Germinal center (tissue), 1 donor: ENCODE data around the gene TMSB4X.
"Not testable (repeated sequence)": the region's sequence is repeated elsewhere in the genome, so short reads cannot be mapped to it uniquely, and the experiment has no call there.

Experiments used
- DNase-seq: peaks from one replicate; pipeline ENCODE4 v3.0.0; 2012; ENCODE audit warnings: mixed read lengths, low spot score

The TMSB4X gene

DNA sequence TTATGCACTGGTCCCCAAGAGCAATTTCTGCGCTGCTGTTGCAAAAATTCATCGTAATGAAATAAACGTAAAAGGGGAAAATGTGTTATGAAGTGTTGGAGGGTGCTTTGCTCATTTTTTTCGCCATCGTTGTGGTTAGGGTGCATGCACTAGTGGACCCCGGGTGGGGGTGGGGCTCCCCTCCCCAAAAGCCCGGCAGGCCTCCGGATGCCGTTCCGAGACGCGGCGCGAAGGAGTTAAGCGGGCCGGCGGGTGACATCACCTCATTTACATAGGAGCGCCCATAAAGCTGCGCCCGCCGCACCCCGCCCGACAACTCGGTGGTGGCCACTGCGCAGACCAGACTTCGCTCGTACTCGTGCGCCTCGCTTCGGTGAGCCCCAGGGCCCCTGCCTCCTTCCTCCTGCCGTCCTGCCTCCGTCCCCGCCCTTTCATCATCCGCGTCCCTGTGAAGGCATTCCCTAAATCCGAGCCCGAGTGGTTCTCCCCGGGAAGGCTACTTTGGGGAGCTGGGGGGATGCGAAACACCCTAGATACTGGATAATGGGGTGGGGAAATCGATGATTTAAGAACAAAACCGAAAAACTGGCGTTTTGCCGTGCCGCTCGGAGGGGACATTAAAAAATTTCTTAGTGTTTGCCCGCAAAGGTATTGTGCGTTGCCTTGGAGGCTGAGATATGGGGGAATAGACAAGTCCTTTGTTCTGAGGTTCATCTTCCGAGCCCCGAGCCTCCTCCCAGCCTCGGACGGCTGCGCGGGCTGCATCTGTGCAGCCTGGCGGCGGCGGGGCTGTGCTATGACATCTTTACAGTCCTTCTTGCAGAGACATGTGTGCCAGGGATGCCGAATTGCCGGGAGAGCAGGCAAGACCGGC, at the start of gene TMSB4X:
Gene TMSB4X, plus strand, starts transcription at position 315 of the 874 bp plus-strand sequence.
- peak; percentile 74 for DNase-seq

- DNase-seq: no peak
Observed at GRCh38 chrX:12929701-12930100, 45.2 kb upstream of the TMSB4X start.

GRCh38 chrX:12930150-12930549, 44.8 kb upstream of the TMSB4X start:
- no peak for DNase-seq

- DNase-seq: no peak
Observed at GRCh38 chrX:12932244-12932643, 42.7 kb upstream of the TMSB4X start.

DNA sequence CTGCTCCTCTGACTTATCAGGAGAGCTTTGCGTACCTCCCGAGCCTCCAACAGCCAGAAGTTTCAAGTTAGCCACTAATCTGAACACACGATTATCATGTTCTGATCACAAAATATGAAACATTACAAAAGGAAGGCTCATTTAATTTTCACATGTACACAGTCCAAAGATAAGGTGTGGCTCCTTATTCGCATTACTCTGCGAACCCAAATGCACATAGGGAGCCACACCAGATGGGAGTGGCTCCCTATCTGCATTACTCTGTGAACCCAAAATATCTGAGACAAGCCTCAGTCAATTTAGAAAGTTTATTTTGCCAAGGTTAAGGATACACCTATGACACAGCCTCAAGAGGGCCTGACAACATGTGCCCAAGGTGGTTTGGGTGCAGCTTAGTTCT, 40.1 kb upstream of the TMSB4X start:
- no peak for DNase-seq

DNA sequence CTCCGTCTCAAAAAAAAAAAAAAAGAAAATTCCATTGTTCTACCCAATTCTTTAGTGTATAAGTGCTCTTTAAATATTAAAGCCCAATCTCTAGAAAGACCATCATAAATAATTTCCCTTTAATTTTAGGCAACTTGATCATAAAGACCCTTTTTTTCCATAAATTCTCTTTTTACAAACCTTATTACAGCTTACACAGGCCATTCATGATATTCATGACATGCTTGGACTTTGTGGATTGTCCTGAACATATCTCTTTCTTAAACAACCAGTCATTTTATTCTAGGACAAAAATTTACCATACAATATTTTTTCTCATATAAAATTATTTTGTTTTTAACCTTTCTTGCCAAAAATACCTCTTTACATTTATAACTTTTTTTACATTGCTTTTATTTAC, 38.0 kb upstream of the TMSB4X start:
- DNase-seq: no peak

GRCh38 chrX:12940471-12940870, 34.4 kb upstream of the TMSB4X start:
- not testable (repeated sequence) for DNase-seq

DNA sequence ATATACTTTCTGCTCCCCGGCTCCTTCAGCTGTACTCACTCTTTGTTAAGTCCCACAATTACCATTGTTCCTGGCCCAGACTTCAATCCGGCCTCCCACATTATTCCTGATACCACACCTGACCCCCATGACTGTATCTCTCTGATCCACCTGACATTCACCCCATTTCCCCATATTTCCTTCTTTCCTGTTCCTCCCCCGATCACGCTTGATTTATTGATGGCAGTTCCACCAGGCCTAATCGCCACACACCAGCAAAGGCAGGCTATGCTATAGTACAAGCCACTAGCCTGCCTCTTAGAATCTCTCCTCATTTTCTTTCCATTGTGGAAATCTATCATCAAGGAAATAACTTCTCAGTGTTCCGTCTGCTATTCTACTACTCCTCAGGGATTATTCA, 31.3 kb upstream of the TMSB4X start:
- not testable (repeated sequence) for DNase-seq

DNA sequence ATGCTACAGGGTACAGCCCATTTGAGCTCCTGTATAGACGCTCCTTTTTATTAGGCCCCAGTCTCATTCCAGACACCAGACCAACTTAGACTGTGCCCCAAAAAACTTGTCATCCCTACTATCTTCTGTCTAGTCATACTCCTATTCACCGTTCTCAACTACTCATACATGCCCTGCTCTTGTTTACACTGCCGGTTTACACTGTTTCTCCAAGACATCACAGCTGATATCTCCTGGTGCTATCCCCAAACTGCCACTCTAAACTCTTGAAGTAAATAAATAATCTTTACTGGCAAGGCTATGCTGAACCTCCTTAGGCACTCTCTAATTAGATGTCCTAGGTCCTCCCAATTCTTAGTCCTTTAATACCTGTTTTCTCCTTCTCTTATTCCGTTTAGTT, 30.5 kb upstream of the TMSB4X start:
- DNase-seq: not testable (repeated sequence)

DNA sequence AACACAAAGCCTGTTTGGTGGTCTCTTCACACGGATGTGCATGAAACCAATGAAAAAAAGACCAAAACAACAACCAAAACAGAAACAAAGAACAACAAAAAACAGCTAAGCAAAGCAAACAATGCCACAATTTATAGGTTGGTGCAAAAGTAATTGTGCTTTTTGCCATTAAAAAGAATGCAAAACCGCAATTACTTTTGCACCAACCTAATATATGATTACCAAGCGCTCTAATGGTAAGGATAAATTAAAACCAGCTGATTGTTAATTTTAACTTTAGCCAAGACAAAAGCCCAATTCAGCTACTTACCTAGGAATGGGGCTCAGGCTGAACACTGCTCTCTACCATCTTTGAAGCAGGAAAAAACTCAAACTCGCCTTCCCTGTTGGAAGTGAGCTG, 29.4 kb upstream of the TMSB4X start:
- DNase-seq: no peak

- no peak for DNase-seq
Observed at GRCh38 chrX:12946406-12946805, 28.5 kb upstream of the TMSB4X start.

DNA sequence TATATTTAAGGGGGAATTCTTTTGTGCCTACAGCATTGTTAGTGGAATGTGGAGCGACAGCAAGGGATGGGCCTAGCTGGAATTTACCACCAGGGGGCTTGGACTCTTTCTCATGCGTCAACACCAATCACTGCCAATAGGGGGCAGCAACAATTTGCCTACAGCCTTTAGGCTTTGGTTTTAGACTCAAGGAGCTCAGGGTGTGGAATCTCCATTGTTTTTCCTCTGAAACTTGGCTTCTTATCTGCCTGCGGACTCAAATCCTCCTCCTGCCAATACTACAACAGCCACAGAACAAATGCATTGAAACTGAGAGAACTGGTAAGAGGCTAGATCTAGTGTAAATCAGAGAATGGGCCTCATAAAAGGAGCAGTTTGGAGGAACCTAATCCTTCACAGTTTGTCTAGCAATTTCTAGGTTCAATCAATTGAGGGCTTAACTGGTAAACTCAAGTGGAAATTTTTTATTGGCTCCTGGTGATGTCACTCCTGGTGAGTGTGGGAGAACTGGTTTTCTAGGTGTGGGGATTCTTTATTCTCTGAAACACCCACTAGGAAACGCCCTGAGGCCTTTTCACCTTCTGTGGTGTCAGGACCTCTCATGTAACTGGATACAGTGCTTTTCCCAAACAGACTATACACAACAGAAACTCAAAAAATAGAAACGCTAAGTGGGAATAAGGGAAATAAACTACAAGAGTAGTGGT, 27.9 kb upstream of the TMSB4X start:
- DNase-seq: peak; percentile 60

GRCh38 chrX:12947545-12948235, 27.2 kb upstream of the TMSB4X start:
- DNase-seq: no peak

GRCh38 chrX:12948495-12948894, 26.4 kb upstream of the TMSB4X start:
- DNase-seq: no peak

DNA sequence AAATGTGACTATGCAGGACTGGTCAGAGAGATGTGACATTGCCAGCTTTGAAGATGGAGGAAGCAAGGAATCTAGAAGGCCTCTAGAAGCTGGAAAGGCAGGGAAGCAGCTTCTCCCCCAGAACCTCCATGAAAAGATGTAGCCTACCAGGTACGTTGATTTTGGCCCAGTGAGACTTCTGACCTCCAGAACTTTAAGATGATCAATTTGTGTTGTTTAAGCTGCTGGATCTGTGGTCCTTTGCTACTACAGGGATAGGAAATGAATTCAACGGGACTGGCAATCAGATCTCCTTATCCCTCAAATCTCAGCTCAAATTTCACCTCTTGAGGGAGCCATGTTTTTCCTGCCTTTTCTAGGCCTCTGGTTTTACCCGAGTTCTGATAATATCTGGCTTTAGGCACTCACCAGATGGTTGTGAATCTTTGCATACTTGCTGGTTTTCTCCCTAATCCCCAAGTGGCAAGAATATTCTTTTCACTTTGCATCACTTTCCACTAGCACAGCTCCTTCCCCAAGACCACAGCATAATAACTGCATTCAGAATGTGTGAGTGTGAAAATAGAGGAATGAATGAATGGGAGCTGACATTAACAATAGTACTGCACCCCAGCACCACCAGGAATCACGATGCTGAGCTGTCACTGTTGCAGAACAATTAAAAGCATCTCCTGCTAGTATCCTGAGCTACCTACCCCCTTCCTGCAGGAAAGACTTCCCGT, 25.5 kb upstream of the TMSB4X start:
- no peak for DNase-seq

GRCh38 chrX:12949927-12950656, 24.8 kb upstream of the TMSB4X start:
- DNase-seq: peak; percentile 58

- DNase-seq: peak; percentile 65
Observed at GRCh38 chrX:12950851-12951594, 23.9 kb upstream of the TMSB4X start.

- DNase-seq: no peak
Observed at GRCh38 chrX:12951595-12951975, 23.3 kb upstream of the TMSB4X start.

DNA sequence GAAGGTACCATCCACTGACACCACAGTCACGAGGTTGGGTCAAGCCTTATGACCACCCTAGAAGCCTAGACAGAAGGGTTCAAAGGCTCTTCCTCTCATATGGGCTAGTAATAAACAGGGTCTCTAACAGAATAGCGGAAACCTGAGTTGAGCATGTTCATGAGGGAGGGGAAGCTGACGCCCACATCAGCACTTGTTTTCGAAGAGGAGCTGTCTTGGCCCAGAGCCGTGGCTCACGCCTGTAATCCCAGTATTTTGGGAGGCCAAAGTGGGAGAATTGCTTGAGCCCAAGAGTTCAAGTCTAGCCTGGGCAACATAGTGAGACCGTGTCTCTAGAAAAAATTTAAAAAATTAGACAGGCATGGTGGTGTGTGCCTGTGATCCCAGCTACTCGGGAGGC, 21.5 kb upstream of the TMSB4X start:
- no peak for DNase-seq

GRCh38 chrX:12954376-12954775, 20.5 kb upstream of the TMSB4X start:
- no peak for DNase-seq

DNA sequence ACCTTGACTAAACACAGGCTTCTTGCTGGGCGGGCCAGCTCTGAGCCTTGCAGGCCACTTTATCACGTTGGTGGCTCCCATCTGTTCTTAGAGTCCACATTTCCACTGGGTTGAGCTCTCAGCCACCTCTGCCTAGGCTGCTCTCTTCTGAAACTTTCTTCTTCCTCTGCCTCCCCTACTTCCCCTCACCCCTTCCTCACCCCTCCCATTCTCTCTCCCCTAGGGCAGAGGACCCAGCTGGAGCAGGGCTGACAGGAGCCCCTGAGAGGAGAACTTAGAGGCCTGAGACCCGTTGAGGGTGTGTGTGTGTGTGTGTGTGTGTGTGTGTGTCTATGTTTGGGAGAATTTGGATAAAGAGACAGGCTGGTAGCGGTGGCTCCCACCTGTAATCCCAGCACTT, 19.9 kb upstream of the TMSB4X start:
- no peak for DNase-seq
